GM19438 (cell line): ENCODE data around the gene LYVE1.

Experiments
- ATAC-seq: cut with Tn5 transposase; IDR thresholded peaks from one replicate; pipeline ENCODE4 v1.9.1; 2021; ENCODE audit warnings: low read depth; ENCODE audit not compliant: unreplicated experiment

Gene LYVE1

DNA sequence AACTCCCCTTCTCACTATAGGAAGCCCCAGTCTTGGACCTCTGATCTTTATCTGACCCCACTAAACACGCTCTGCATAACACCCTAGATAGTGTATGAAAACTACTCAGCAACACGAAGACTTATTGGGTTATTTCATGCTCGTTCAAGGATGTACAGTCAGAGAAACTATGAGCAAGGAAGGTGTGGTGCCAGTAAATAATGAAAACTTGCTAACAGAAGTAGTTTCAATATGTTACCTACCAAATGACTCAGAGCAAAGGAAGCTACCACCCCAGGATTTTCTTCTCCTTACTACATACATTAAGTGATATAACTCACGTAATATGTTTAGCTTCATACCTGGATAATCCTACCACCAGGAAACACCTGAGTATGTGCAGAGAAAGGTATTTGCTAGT is 25.9 kb upstream of the LYVE1 start:
- ATAC-seq: no peak

DNA sequence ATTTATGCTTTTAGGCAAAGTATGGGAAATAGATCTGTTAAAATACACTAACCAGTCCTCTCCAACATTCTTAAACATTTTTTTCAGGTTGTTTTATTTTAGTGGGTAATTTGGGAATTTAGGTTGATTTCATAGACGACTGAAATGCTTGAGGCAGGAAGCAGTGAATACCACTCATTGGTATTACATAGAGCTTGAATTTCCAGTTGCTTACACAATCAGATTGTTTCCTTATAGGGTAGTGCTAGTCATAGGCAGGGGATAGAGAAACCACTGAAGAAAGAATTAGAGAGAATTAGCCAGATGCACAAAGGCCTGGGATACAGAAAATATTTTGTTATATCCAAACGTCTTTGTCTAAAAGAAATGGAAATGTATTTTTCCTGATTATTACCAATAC is 23.9 kb upstream of the LYVE1 start:
- no peak for ATAC-seq

DNA sequence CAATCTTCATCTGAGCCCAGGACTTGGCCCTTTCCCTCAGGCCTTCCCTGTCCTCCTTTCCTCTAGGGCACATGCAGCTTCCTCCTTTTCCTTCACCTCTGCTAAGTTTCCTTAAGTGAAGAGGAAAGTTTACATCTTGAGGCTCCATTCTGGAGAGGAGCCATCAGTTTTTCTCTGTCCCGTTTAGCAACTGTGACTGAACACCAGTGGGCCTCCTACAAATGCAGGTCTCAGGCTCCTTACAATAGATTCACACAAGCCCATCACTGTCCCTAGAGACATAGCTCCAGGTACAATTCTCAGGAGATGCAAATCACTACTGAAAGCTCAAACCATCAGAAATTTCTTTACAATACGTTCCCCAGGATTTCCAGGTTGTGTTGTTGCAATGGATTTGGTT is 23.3 kb upstream of the LYVE1 start:
- no peak for ATAC-seq

DNA sequence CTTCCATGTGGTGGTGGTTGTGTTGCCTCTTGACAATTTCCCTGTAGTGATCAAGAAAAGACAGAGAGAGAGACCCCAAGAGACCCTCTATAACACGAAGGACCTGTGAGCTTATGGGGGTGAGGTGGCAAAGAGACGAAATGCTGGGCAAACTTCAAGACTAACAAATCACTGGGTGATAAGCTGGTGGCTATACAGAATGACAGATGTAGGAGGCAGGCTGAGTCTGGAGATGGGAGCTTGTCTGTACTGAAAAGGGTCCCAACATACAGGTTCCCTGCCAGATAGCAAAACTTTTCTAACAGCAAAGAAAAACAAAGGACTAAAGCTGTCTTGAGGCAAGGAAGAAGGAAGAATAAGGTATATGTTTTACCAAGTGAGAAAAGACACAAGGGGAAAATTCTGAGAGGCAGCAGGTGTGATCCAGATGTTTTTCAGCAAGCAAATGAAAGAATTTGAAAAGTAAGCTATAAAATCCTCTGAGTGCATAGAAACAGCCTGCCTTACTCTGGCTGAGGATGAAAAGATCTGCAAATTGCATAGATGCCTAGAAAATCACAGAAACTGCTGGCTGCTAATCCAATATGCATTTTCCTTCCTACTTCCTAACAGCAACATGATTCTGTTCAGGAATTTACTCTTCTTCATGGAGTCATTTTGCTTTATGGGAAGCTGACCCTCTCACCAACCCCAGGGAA is 21.9 kb upstream of the LYVE1 start:
- no peak for ATAC-seq

DNA sequence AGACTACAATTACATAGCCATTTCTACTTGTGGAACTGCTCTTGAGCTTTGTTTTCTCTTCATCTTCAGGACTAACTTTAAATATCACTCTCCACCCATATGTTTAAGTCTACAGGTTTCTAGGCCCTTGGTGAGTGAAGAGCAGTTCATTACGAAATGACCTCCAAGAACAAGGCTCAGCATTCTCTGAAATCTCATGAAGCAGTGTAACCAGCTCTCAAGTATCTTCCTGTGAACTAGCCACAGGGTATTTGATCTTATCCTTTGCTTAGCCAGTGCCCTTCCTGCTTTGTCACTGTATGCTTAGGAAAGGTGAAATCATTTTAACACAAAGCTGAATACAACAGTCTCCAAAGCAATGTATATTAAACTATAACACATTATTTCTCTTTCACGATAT is 20.4 kb upstream of the LYVE1 start:
- no peak for ATAC-seq

DNA sequence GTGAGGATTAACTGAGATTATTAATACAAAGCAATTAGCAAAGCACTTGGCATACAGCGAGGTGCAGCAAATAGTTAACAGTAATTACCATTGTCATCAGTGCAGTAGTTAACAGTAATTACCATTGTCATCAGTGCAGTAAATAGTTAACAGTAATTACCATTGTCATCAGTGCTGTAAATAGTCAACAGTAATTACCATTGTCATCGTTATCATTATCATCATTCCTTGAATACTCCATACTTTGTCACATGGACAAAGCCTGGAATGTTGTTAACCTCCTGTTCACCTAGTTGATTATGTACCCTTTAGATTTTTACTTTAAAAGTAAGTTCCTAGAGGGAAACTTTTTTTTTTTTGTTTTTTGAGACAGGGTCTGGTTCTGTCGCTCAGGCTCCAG is 19.5 kb upstream of the LYVE1 start:
- ATAC-seq: no peak

DNA sequence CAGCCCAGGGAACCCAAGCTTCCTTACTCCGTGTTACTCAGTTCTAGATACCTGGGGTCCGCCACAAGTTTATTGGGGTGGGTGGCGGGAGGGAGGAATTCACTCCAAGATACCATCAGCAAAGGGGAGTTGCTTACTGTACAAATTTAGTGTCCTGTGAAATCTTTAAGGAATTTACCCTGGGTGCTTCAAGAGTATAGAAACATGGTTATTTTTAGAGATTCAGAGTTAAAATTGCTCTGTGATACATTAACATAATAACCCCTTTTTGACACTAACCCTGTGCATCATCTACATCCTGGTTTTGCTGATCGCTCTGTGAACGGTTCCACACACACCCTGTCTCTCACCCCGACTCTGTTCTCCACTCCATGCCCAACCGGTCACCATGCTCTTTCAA is 18.9 kb upstream of the LYVE1 start:
- no peak for ATAC-seq

DNA sequence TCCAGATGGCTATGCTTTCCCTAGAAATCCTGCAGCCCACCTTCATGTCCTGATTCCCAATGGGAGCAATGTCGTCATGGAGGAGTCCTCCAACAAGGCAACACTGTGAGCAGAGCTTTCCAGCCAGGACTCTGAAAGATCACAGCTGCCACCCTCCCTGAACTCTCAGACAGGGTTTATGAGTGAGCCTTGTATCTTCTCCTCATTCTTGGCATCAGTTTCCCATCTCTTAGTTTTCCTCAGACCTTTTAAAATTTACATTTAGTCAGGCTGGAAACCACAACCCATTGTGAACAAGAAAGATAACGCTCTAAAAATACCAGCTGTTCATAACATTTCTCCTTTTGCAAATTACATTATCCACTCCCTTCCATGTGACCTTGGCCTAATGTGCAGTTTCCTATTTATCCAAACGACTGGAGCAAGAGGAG is 15.6 kb upstream of the LYVE1 start:
- ATAC-seq: no peak

DNA sequence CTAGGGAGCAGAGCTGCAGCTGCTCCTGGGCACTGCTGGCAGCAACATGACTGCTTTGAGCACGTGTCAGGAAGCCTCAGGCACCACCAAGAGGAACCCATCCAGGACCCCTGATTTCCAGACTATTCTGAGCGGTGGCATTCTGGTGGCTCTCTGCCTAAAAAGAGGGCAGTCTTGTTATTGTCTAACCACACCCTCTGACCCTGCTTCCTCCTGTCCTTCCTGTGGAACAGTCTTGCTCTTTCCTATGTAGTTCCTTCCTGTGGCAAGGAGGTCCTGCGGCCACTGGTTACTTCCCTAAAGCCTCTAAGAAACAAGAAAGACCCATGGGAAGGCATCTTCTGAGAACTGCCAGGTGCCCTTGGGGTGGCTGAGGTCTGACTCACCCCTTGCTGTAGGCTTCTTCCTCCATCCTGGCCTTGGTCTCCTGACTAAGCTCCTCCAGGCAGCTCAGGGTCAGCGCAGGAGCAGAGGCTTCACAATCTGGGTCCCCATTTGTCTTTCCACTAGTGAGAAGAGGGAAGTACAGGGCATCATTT is 13.1 kb upstream of the LYVE1 start:
- no peak for ATAC-seq

DNA sequence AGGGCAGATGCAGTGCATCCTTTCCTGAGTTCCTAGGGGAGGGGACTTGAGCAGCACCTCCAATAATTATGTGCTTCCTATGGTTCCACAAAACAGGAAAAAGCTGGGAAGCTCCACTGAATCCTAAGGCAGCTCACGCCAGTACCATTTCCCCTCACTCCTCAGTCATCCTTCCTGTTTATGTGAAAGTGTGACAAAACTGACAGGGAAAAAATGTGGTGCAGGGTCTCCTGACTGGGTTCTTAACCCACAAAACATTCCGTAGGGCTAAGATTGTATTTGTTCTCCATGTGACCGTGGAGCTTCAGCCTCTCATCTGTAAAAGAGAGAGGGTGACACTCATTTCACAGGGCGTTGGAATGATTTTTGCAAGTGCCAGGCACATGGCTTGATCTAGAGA is 12.2 kb upstream of the LYVE1 start:
- ATAC-seq: no peak

DNA sequence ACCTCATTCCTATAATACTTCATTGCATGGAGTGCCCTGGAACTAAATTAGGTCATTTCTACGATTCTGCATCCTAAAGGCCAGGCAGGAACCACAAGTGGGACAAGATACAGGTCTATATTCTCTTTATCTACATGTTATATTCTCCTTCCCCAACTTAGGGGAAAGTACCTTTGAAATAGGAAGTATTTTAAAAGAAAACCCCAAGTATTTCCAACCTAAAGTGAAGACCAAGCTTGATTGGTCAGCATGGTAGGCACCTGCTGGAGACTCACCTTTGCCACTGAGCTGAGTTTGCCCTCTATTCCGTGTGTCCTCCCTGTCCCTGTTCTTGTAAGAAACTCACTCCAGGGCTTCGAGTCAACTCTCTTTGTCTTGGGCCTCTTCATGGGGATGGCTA is 11.2 kb upstream of the LYVE1 start:
- no peak for ATAC-seq

DNA sequence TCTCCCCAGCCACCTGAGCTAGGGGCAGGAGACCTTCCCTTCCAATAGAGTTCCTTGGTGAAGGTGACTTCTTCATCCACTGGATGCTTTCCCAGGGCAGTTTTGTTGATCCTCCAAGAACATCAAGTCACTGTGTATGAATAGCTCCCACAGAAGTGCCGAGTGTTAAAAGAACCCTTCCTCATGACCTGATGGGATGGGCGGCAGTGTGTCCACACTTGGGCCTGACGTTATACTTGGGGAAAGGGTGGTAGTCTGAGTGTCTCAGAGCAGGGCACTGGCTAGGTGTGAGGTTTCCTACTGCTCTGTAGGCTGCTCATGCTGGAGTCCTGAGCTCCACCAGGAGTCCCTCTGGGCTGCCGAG is 7.6 kb upstream of the LYVE1 start:
- no peak for ATAC-seq

DNA sequence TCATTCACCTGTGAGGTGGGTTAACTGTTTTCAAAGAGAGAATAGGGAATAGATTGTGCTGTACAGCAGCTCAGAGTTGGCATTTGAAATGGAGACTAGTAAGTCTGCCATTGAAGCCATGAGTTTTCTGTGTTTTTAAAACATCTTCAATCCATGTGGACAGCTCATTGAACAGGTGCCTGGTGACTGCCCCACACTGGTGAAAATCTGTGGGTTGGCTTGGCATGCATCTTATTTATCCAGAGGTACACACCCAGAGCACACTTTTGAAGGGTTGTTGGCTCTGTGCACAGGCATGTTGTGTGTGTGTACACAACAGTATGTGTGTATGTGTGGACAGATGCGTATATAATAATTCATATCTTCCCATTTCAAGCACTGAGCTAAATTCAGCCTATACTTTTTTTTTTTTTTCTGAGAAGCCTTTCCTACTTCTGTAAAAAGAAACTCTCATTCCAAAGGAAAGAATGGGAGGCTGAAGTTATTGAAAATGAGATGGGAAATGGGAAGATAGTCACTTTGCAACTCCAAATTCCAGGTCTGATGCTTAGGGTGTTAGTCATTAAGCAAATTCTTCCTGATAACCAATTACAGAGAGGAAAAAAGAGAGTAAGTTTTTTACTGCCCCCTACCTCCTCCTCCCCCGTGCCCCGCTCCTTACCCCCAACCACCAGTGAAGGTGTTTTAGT is 7.0 kb upstream of the LYVE1 start:
- no peak for ATAC-seq

DNA sequence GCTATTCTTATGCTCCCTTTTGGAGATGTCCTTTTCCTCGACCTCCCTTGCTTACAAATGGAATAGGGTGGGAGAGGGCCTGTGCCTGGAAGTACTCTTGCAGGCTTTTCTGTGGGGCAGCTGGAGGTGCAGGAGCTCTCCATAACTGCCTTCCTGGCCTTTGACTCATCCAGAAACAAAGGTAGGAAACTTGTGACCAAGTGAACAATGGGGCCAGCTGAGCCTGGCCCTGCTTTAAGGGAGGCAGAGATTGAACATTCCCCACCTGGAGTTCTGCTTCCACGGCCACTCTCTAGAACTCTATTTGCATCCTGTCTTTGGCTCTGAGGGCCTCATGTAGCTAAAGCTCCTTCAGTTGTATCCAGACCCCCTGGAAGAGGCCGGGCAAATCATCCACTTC is 5.1 kb upstream of the LYVE1 start:
- ATAC-seq: no peak

DNA sequence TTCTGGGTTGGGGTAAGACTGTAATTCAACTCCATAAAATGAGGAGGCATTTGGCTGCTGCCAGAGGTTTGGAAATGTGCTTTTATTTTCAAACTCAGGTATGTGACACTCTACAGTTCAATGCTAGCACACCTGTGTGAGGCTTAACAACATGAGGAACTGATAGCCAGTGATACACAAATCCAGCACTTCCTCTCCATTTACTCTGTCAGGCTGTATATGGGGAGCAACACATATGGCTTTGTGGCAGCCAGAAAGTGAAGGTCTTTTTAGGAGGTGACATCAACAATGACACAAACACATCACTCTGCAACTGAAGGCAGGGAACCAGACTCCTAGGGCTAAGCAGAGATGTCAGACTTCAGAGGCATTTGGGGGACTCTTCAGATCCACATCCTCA is 4.6 kb upstream of the LYVE1 start:
- ATAC-seq: no peak

DNA sequence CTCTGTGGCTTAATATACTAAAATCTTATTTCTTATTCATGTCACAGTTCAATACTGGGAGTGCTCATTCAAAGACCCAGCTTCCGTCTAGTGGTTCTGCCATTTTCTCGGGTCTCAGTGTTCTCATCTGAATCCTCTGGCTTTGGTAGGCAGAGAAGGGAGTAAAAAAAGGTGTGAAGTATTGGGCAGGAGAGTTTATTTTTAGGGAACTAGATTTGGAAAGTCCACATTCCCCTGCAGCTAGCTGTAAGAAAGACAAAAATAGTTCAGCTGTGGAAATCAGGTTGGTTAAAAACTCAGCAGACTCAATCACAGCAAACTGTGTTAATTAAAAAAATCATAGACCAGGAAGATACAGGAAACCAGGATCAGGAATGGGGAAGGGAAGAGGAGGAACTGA is 4.1 kb upstream of the LYVE1 start:
- no peak for ATAC-seq

DNA sequence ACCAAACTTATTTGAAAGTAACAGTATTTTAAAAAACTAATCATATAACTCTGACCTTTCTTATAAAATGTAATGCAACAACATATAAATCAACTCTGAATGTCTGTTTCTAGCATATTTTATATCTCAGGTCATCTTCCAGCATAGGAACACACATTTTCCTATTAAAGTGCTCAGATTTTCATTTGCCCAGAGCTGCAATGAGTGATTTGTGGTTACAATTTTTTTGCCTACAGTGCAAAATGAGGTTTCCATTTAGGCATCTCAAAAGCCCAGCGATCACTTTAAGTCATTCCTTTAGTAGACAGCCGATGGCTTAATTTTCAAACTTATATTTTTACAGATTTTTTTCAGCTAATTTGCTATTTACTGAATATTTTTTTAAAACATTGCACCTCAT is 1.0 kb downstream of the LYVE1 start:
- ATAC-seq: no peak

DNA sequence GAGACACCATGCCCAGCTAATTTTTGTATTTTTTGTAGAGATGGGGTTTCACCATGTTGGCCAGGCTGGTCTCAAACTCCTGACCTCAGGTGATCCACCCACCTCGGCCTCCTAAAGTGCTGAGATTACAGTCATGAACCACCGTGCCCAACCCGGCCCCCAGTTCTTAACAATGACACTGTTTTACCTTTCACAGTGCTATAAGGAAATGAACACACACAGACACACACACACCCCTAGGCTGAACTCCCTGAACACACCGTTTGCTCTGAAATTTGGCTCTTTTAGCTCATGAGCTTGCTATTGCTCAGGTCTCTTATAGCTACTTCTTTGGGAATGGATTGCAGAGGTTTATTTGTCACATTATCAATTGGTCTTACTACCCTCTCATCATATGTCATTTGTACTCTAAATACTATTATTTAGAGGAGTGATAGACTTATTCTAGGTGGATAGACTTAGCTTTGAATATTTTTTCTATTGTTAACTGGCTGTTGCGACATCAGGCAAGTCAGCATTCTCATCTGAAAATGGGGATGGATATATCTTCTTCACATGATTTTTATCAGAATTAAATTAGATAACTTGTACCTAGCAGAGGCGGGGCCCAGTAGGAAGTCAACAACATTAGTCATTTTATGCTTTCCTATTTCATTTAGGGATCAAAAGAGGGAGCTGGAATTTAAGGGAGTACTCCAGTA is 2.1 kb downstream of the LYVE1 start:
- no peak for ATAC-seq

DNA sequence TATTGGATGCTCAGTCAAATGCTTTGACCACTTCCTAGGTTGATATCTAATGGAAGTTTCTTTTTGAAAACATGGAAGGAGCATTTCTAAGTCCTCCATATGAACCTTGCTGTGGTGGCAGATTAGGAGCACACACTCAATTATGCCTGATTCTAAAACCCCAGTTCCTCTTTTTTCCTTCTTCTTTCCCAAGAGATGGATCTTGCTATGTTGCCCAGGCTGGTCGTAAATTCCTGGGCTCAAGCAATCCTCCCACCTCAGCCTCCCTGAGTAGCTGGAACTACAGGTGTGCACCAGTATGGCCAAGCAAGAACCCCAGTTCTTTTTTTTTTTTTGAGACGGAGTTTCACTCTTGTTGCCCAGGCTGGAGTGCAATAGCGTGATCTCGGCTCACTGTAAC is 3.0 kb downstream of the LYVE1 start:
- ATAC-seq: no peak

DNA sequence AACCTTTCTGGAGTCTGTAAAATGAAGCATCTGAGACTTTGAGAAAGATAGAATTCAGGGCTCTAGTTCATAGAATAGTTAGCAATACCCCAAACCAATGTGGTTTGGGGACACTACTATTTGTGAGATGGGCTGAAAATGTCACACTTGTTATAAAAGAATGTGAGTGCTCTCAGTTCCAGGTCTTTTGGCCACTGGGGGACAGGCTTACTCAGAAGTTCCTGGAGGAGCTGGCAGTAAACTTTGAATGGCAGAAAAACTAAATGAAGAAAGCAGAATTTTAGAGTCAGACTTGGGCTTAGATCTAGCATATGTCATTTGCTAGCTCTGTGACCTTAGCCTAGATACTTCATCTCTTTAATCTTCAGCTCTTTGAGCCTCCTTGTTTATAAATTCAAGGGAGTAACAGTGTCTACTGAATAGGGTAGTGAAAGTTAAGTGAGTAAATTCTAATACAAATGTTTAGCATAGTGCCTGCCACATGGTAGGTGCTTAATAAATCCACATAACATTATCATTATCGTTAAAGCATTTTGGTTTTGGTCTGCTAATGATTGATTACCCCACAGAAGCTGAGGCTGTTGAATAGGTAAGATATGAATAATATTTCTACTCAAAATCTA is 3.7 kb downstream of the LYVE1 start:
- ATAC-seq: no peak

DNA sequence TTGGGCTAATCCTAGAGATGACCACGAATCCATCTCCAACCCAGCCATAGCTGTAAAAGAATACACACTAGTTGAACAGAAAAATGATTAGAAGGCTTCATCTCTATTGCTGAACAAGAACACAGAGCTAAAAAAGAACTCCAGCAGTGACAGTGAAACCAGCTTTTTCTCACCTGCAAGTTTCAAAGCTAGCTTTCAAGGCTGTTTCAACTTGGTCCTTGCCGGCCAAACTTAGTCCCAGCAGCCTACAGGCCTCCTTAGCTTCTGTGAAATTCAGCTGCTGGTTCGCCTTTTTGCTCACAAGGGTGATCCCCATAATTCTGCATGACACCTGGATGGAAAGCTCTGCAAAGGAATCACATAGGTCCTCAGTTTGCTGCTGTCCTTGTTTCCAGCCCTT is 4.4 kb downstream of the LYVE1 start:
- ATAC-seq: no peak
